ES-I3 (cell line): ENCODE measurements around the gene TTLL9.

ENCODE experiments used
- H3K36me3 ChIP-seq: 2 replicates; pipeline ENCODE4 v1.6.1; 2013; ENCODE audit warnings: mild to moderate bottlenecking, low read length, control low read depth, moderate library complexity; ENCODE audit not compliant: insufficient read depth
- H3K4me1 ChIP-seq: 2 replicates; pipeline ENCODE4 v1.6.1; 2013; ENCODE audit warnings: mild to moderate bottlenecking, control low read depth, low read length; ENCODE audit not compliant: insufficient read depth
- H3K9ac ChIP-seq: 2 replicates; pipeline ENCODE4 v1.6.1; 2013; ENCODE audit warnings: low read depth, mild to moderate bottlenecking, low read length, moderate library complexity
- H3K9me3 ChIP-seq: 2 replicates; pipeline ENCODE4 v1.6.1; 2013; ENCODE audit warnings: mild to moderate bottlenecking, low read length, moderate library complexity; ENCODE audit not compliant: control insufficient read depth, insufficient read depth

Gene TTLL9

DNA sequence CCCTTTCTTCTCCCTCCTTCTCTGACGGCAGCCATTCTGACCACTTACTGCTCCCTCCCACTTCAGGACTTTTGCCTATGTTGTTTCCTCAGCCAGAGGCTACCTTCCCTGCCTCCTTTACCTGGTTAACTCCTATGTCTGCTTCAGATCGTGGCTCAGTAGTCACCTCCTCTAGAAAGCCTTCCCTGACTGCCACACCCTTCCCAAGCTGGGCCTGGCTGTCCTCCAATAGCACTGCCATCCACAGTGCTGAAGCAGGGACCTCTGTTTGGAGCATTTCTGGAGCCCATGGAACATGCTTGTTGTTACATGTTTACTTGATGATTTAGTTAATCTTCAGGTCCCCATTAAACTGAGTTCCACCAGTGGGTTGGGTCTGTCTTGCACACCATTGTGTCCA, 111.3 kb downstream of the TTLL9 start:
- H3K4me1 ChIP-seq, result no peaks in the 10 kb centered on the region
- no peaks in the 10 kb centered on the region for H3K36me3 ChIP-seq
- no peak overlapping the region for H3K9ac ChIP-seq
- no peaks in the 10 kb centered on the region for H3K9me3 ChIP-seq

DNA sequence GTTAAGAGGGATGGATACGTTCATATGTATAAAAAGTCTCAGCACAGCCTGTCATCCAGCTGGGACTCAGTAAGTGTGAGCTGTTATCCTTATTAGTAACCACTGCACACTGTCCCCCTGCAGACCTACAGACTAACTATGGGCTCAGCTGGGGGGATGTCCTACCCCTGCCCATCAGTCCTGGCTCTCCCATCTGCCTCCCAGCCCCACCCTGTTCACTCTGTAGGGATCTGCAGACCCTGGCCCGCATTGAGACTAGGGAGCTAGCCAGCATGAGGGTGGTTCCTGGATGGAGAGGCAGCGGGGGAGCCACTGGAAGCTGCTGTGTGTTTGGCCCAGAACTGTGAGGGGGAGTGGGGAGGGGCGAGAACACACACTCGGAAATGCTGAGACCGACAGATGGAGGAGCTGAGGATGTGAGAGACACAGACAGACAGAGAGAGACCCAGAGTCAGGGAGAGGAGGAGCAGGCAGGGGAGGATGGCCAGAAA, 114.6 kb downstream of the TTLL9 start:
- Histone ChIP-seq H3K9me3 (no peaks in the 10 kb centered on the region), H3K36me3 (no peaks in the 10 kb centered on the region), H3K9ac (no peak overlapping the region), H3K4me1 (0 out of 2 replicates have a peak, but pooled peaks cover 9% of the 10 kb centered on the region)

DNA sequence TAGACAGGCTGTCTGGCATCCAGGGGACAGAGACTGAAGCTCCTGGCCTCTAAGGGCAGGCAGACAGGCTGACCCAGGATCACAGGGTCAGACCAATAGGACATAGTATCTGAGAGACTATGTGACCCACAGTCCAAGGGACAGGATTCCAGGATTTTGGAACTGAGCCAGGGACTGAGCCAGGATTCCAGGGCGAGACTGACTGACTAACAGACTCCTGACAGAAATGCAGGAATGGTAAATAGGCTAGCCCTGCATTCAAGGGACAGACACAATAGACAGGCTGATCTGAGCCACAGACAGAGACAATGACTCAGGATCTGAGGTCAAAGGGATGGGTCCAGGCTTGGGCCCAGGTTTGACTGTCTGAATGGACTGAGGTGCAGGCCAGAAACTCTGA, 117.3 kb downstream of the TTLL9 start:
- Histone ChIP-seq H3K9me3 (no peaks in the 10 kb centered on the region), H3K36me3 (no peaks in the 10 kb centered on the region), H3K4me1 (0 out of 2 replicates have a peak, but pooled peaks cover 9% of the 10 kb centered on the region), H3K9ac (no peak overlapping the region)

DNA sequence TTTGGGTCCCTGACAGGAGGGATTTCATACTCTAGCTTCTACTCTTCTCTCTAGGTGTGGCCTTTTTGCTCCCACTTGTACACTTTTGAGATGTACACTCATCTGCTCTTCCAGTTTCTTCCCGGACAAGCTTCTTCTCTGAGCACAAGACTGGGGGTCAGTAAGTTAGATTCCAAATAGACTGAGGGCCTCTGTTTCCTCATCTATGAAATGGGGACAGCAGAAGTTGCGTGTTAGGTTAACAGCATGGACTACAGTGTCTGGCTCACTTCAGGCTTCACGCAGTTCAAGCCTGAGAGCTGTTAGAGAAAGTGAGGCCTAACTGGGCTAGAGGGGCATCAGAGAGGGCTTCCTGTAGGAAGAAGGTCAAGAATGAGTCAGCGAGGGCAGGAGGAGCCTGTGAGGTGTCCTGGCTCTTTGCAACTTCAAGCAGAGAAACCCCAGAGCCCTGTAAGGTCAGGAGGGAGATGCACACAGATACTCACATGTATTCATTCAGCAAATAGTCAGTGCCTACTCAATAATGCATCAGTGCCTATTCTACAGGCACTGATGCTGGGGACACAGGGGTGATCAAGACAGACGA, 118.1 kb downstream of the TTLL9 start:
- Histone ChIP-seq H3K9me3 (no peaks in the 10 kb centered on the region), H3K9ac (no peak overlapping the region), H3K36me3 (no peaks in the 10 kb centered on the region)

DNA sequence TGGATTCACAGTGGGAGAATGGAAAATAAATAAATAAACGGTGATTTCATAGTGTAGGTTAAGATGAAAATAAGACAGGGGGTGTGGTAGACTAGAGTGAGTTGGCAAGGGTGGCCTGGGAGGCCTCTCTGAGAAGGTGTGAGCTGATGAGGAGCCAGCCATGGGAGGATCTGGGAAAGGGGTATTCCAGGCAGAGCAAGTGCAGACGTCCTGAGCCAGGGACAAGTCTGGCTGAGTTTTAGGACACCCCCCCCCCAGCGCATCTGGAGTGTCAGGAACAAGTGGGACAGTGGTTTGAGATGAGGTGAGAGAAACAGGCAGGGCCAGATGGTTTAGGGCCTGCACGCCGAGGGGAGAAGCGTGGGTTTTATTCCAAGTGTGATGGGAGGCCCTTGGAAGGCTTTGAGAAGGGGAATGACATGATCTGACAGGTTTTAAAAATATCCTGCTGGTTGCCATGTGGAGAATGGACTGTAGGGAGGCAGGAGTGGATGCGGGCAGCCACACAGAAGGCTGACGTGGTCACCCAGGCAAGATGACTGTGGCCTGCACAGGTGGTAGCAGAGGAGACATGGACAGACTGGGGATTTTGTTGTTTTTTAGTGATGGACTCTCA, 118.7 kb downstream of the TTLL9 start:
- no peaks in the 10 kb centered on the region for H3K36me3 ChIP-seq
- 0 out of 2 replicates have a peak, but pooled peaks cover 9% of the 10 kb centered on the region for H3K4me1 ChIP-seq
- H3K9me3 ChIP-seq, result no peaks in the 10 kb centered on the region
- no peak overlapping the region for H3K9ac ChIP-seq

More for the DNA sequence above, 118.1 kb downstream of the TTLL9 start:
- 0 out of 2 replicates have a peak, but pooled peaks cover 9% of the 10 kb centered on the region for H3K4me1 ChIP-seq

DNA sequence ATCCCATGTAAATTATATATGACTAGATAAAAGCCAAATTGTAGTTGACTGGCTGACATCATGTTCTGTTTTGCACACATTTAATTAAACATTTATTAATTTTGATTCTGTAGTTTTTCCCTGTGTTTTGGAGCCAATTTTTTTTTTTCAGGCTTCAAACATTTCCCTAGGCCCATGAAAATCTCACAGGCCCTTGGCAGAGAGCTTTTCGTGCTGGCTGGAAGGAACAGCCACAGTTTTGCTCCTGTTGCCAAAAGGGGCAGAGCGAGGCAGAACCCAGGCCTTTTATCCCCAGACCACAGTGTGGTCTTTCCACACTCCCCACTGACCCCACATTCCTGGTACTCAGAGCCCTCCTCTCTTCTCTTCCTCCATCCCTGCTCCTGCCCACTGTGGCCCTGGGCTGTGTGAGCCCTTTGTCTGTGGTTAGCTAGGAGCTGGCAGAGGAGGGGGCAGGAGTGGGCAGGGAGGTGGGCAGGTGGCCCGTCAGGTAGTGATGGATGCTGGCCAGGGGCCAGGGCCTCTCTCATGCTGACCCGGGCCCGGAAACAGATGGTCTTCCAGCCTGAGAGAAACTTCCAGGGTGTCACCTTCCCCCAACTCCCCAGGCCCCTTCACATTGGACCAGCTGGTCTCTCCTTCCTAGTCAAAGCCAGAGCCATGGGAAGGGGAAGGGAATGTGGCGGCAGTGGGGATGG, 120.4 kb downstream of the TTLL9 start:
- peaks cover 9% of the 10 kb centered on the region; the same call in 1 of the 2 replicates for H3K4me1 ChIP-seq
- H3K9ac ChIP-seq, result no peak overlapping the region
- no peaks in the 10 kb centered on the region for H3K9me3 ChIP-seq
- H3K36me3 ChIP-seq, result no peaks in the 10 kb centered on the region

DNA sequence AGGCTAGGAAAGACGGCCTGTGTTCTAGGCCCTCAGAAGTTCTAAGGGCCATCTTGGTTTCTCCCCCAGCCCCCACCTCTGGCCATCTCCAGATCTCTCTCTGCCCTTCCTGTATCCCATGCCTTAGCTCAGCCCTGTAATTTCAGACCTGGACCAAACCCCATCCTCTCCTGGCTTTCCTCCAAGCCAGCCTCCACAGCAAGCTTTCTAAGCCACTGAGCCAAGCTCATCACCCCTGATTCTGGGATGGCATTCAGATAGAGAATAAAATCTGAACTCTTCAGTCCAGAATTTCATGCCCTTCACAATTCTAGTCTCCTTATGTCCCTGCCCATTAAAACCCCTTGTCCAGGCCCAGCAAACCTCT, 120.9 kb downstream of the TTLL9 start:
- Histone ChIP-seq H3K36me3 (no peaks in the 10 kb centered on the region), H3K9ac (no peak overlapping the region), H3K9me3 (no peaks in the 10 kb centered on the region), H3K4me1 (peaks cover 9% of the 10 kb centered on the region; the same call in 1 of the 2 replicates)

DNA sequence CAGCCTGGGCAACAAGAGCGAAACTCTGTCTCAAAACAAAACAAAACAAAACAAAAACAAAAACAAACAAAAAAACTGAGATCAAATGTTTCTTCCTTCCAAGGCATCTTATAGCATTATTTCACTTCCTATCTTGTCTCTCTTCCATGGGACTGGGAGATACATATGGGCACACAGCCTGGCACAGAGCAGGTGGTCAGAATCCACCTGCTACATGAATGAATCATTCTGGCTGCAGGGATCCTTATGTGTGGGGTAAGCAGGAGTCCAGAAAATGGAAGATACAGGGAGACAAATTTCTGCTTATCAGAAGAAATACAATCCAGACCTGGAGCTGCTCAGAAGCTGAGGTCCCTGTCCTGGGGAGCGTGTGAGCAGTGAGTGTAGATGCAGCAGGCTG, 121.7 kb downstream of the TTLL9 start:
- no peak overlapping the region for H3K9ac ChIP-seq
- no peaks in the 10 kb centered on the region for H3K36me3 ChIP-seq
- H3K4me1 ChIP-seq, result peaks cover 9% of the 10 kb centered on the region; the same call in 1 of the 2 replicates
- no peaks in the 10 kb centered on the region for H3K9me3 ChIP-seq
